ENCODE measurements around the gene LAMB4. TPM values are rescaled to one million over a fixed set of nuclear protein-coding genes. Genes with fewer than 3 reads are reported as not detected.

Gene LAMB4
- total RNA-seq, 1 donor from 2014 or later, result 0.47 TPM

GRCh38 chr7:108143658-108144420 lies 13.7 kb upstream of the LAMB4 start:
- DNase-seq, result no peak

GRCh38 chr7:108142675-108143259 lies 12.6 kb upstream of the LAMB4 start:
- DNase-seq, result no peak

GRCh38 chr7:108142180-108142579 lies 12.0 kb upstream of the LAMB4 start:
- no peak for DNase-seq

- no peak for DNase-seq
Observed at GRCh38 chr7:108140671-108141070, 10.5 kb upstream of the LAMB4 start.

GRCh38 chr7:108138911-108139310 lies 8.8 kb upstream of the LAMB4 start:
- no peak for DNase-seq

- no peak for DNase-seq
Observed at GRCh38 chr7:108137993-108138392, 7.8 kb upstream of the LAMB4 start.

GRCh38 chr7:108137040-108137439 lies 6.9 kb upstream of the LAMB4 start:
- DNase-seq, result no peak

GRCh38 chr7:108136191-108136688 lies 6.1 kb upstream of the LAMB4 start:
- no peak for DNase-seq

- DNase-seq, result no peak
Observed at GRCh38 chr7:108135446-108136190, 5.5 kb upstream of the LAMB4 start.

- no peak for DNase-seq
Observed at GRCh38 chr7:108134486-108134885, 4.3 kb upstream of the LAMB4 start.

- no peak for DNase-seq
Observed at GRCh38 chr7:108132551-108133265, 2.5 kb upstream of the LAMB4 start.

- DNase-seq, result no peak
Observed at GRCh38 chr7:108129018-108129965, 869 bp downstream of the LAMB4 start.

GRCh38 chr7:108128514-108128913 lies 1.6 kb downstream of the LAMB4 start:
- DNase-seq, result no peak

- no peak for DNase-seq
Observed at GRCh38 chr7:108127461-108127860, 2.7 kb downstream of the LAMB4 start.

GRCh38 chr7:108124820-108125219 lies 5.3 kb downstream of the LAMB4 start:
- no peak for DNase-seq

GRCh38 chr7:108122181-108122580 lies 8.0 kb downstream of the LAMB4 start:
- no peak for DNase-seq

GRCh38 chr7:108120933-108121332 lies 9.2 kb downstream of the LAMB4 start:
- no peak for DNase-seq

GRCh38 chr7:108120196-108120595 lies 10.0 kb downstream of the LAMB4 start:
- no peak for DNase-seq

GRCh38 chr7:108118959-108119358 lies 11.2 kb downstream of the LAMB4 start:
- DNase-seq, result no peak

- DNase-seq, result no peak
Observed at GRCh38 chr7:108114117-108114841, 15.9 kb downstream of the LAMB4 start.

GRCh38 chr7:108112683-108113082 lies 17.5 kb downstream of the LAMB4 start:
- no peak for DNase-seq

Data from occipital lobe (tissue), 2 donors.